Stomach (tissue), 4 donors: ENCODE results near the gene BOLA2B.

ENCODE experiments used
- CTCF ChIP-seq, 7 experiments: fragments of 450-650 bp in 4 of 7; fragments of 200-600 bp in 3 of 7; sonication (generic) in 3 of 7; IDR thresholded peaks; one replicate each; pipeline ENCODE4 v1.5.1; 2016 to 2019; ENCODE audit warnings: antibody characterized with exemption in 7 of 7, control low read depth in 2 of 7, mild to moderate bottlenecking in 1 of 7
- POLR2A ChIP-seq, 4 donors: fragments of 450-650 bp; IDR thresholded peaks; one replicate each; pipeline ENCODE4 v1.6.1; 2016; ENCODE audit warnings: antibody characterized with exemption in 4 of 4, control low read depth in 2 of 4, mild to moderate bottlenecking in 1 of 4, moderate library complexity in 1 of 4
- POLR2AphosphoS5 ChIP-seq, 3 donors: sonication (generic); formaldehyde crosslinking; IDR thresholded peaks; one replicate each; pipeline ENCODE4 v1.6.1; 2016; ENCODE audit warnings: antibody characterized with exemption in 3 of 3

DNA sequence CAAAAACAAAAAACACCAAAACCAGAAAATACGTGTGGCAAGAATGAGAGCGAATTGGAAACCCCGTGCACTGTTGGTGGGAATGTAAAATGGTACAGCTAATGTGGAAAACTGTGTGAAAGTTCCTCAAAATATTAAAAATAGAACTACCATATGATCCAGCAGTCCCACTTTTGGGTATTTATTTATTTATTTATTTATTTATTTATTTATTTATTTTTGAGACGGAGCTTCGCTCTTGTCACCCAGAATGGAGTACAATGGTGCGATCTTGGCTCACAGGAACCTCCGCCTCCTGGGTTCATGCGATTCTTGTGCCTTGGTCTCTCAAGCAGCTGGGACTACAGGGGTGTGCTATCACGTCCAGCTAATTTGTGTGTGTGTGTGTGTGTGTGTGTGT is 40.9 kb downstream of the BOLA2B start:
- no peak for TF ChIP-seq POLR2A (IDR thresholded peaks at IDR 0.05)
- TF ChIP-seq CTCF (IDR thresholded peaks at IDR 0.05): no peak
- TF ChIP-seq POLR2AphosphoS5 (IDR thresholded peaks at IDR 0.05): no peak
